Activated CD4-positive, CD25-positive, alpha-beta regulatory T cell treated with anti-CD3 and anti-CD28 coated beads, Interleukin-2, amount 50 U/mL, for 16 hours (primary cell): ENCODE measurements around the gene IFITM10.

Source experiments
- DNase-seq: peaks from one replicate; pipeline ENCODE4 v3.0.0-alpha.2; 2020; ENCODE audit warnings: low read depth, low spot score

IFITM10 gene

DNA sequence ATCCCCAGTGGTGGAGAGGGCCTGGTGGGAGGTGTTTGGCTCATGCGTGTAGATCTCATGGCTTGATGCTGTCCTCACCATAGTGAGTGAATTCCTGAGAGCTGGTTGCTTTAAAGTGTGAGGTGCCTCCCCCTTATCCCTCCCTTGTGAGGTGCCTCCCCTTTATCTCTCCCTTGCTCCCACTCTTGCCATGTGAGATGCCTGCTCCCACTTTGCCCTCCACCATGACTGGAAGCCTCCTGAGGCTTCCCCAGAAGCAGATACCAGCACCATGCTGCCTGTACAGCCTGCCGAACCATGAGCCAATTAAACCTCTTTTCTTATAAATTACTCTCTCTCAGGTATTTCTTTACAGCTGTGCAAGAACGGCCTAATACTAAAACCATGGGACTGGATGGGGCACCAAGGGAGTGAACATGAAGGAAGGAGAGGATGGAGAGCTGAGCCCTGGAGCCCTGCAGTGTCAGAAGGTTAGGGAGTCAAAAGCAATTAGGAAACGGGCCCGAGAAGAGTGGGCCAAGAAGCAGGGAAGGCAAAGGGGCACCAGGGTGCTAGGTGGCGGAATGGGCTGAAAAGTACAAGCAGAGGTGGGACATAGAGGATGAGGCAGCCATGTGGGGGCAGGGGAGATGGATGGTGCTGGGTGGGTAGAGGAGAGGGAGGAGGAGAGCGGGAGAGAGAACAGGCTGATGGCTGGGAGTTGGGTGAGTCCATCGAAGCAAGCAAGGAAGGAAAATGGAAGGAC lies 9.4 kb downstream of the IFITM10 start:
- no peak for DNase-seq

DNA sequence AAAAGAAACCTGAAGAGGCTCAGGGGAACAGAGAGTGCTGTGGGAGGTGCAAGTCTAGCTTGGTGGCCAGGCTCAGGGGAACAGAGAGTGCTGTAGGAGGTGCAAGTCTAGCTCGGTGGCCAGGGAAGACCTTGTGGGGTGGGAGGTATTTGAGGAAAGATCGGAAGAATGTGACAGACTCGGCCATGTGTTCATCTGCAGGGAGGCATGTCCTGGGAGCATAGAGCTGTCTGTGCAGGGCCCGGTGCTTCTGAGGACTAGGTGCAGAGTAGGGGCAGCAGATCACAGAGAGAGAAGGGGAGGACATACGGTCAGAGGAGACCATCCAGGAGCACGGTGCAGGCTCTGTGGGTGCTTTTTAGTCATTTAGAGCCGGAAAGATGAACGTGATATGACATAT lies 10.8 kb downstream of the IFITM10 start:
- DNase-seq: no peak

DNA sequence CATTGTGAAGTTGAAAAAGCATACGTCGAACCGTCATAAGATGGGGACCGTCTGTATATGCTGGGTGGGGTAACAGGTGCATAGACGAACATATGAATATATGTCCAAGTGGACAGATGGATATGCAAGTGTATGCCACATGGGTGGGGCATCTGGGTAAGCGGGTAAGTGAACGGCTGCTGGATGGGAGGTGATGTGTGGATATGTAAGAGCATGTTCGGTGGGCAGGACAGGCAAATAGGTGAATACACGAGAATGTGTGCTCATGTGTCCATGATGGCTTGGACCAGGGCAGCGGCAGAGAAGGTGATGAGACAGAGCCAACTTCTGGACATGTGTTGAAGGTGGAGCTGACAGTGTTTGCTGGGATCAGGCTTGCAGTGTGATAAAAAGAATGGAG lies 12.0 kb downstream of the IFITM10 start:
- DNase-seq: no peak

DNA sequence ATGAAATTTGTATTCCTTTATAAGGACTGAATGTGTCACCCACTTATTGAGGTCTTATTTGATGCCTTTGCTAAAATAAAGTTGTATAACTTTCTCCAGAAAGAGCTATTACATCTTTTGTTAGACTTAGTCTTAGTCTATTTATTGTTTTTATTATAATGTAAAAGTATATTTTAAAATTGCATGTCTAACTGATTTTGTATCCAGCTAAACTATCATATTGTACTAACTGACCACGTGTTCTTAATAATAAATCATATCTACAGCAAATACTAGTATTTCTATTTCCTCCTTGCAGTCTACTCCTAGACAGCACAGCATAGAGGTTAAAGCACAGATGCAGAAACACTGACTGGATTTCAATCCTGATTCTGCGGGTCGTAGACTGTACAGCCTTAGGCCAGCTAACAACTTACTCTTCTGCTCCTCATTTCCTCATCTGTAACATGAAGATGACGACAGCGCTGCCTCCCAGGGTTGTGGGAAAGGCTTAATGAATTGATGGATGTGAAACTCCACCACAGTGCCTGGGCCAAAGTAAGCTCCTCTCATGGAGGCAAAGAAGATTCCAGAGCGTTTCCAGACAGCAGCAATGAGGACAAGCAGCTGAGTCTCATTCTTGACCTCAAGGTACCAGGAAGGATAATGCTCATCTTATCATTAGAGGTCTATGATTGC lies 13.2 kb downstream of the IFITM10 start:
- no peak for DNase-seq

DNA sequence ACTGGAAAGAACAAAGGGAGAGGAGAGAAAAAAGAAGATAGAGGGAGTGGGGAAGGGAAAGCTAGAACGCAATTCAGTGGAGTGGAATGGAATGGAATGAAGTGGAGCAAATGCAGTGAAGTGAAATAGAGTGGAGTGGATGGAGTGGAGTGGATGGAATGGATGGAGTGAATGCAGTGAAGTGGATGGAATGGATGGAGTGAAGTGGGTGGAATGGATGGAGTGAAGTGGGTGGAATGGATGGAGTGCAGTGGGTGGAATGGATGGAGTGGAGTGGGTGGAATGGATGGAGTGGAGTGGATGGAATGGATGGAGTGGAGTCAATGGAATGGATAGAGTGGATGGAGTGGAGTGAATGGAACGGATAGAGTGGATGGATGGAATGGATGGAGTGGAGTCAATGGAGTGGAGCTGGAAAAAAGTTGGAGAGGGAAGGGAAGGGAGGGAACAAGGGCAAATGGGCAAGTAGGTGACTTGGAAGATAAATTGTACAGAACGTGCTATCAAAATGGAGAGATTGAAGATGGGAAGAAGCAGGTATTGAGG lies 13.9 kb downstream of the IFITM10 start:
- DNase-seq: no peak

DNA sequence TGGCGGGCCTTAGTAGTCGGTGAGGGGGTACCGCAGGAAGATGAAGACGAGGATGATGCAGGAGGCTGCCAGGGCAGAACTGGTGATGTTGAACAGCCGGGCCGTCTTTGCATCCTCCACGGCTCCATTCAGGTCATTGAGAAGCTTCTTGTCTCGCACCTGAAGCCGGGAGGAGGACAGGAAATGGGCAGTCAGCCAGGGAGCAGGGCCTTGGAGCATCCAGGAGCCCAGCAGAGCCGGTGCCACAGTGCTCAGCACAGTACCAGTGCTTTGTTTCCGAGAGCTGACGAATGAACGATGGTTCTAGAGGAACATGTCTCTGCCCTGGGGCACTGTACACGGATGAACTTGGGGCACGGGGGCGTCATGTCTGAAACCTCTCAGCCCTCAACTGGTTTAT lies 15.1 kb downstream of the IFITM10 start:
- no peak for DNase-seq

DNA sequence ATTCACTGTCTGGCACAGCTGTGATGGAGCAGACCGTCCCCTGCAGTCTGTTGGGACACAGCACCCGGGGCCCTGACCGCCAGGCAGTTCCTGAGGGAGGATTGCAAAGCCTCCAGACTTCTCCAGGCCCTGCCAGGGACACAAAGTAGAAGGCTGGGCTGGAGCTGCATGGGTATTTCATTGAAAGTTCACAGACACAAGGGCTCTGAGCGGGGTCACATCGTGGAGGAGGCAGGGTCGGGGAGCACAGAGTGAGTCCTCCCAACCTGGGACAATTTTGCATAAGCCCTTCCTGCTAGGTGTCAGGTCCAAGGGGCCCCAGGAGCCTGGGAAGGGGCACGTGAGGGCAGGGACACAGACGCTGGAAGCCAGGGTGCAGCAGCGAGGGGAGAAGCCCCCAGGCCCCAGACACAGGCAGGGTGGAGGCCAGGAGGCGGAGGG lies 15.7 kb downstream of the IFITM10 start:
- DNase-seq: no peak

DNA sequence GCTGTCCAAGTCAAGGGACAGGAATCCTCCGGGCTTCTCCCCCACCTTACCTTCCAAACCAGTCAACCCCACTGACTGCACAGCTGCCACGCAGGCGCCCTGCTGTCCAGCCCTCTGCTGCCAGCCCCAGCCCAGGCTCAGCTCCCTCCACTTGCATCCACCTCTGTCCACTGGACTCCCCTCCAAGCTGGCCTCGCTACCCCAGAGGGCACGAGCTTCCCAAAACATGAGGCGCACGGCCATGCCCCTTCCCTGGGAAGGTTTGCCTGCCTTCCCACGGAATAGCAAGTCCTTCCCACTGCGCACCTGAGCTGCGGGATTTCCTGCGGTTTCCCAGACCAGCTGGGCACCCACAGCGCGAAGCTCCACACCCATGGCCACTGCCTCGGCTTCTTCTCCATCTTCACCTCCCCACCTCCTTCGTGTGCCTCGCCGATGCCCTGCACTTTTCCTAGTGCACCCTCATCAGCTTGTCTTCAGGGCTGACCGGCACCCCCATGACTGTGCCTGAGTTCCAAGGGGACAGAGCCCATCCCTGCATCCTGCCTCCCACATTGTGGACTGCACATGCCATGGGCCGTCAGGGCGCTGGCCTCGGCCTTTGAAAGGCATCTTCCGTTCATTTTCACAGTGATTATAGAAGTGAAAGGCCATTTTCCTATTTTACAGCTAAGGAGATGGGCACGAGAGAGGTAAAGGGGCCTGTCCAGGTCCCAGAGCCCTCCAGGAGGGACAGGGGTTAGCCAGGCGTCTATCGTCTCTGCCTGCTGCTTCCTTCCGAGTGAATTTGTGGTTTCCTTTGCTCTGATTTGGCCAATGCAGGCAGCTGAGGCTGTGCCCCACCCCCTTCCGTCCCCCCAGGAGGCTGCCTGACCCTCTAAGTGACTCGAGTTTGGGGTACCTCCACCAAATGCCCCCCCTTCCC lies 16.4 kb downstream of the IFITM10 start:
- DNase-seq: no peak

DNA sequence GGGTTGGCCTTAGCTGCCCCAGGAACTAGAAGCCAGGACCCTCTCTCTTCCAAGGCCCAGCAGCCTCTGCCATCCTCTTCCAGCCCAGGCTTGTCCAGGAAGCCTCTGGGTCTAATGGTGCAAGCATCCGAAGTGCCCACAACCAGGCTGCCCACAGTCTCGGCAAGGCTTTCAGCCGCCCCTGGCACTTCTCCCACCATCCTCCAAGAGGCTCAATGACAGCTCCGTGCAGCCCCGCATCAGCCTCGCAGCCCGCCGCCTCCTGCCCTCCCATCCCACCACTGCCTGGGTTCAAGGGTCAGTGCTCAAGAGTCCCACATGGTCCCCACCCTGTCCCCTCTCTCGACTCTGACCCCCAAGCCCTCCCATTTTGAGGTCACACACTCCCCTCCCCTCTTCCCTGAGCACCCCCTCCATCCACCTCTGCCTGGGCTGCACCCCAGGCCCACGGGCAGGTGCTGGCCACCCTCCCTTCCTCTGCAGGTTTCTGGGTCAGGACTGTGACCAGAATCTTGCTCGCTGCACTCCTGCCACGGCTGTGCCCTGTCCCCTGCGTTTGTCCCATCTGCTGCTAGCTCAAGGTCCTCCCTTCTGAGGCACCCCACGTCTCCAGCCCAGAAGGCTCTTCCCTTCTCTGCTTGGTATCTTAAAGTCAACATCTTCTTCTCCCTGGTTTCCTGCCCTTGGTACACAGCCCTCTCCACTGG lies 17.2 kb downstream of the IFITM10 start:
- no peak for DNase-seq

DNA sequence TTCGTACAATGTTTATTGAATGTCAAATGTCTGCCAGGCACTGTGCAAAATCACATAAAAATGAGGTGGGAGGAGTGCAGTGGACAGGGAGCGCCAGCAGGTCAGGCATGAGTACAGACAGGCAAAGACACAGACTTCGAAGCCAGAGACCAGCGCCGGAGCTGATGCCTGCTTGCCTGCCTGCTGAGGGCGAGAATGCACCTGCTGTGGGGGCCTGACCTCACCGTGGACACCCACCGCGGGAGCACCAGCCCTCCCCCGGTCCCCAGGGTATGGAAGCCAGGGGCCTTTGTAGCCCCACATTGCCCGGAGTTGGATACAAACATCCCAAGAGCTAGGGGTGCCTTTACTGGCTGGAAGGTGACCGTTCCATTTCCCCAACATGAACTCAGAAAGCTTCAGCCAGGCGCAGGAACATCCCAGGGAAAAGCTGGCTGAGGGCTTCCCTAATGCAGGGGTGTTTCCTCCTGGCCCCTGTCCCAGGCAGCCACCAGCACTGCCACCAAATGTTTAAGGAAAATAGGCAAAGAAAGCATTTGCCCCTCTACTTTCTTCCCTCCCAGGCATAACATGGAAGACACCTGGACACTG lies 17.9 kb downstream of the IFITM10 start:
- no peak for DNase-seq

DNA sequence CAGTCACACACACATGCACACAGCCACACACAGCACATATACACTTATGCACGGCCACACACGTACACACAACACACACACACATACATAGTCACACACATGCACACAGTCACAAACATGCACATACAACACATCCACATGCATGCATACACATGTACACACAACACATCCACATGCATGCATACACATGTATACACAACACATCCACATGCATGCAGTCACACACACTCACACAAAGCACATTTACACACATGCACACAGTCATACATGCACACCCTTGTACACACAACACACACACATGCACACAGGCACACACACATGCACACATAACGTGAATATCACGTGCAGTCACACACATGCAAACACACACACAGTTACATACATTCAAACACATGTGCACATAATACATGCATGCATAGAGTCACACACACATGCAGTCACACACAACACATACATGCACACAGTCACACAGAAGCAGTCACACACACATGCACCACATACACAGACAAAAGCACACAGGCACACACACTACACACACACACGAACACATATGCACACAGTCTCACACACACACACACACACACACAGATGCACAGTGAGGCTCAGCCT lies 18.8 kb downstream of the IFITM10 start:
- no peak for DNase-seq

DNA sequence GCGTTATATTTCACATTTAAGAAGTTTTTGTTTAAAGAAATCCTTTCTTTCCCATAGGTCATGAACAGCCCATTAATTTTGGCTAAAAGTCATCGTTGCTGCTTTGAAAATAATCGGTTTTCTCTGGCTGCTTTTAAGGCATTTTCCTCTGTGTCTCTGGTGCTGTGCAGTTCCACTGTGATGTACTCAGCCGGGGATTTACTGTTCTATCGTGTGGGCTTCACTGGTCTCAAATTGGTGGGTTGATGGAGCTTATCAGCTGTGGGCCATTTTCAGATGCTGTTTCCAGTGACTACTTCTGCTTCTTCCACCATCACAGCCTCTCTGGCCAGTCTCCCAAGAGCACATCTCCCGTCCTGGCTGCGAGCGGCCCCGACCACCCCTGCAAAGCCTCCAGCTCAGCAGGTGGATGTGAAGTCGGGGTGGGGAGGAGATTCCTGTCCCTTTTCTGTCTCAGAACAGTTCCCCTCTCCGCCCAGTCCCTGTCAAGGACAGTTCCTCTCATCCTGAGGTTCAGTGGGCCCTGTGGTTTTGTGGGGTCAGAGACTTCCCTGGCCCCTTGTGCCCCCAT lies 20.3 kb downstream of the IFITM10 start:
- DNase-seq: no peak

DNA sequence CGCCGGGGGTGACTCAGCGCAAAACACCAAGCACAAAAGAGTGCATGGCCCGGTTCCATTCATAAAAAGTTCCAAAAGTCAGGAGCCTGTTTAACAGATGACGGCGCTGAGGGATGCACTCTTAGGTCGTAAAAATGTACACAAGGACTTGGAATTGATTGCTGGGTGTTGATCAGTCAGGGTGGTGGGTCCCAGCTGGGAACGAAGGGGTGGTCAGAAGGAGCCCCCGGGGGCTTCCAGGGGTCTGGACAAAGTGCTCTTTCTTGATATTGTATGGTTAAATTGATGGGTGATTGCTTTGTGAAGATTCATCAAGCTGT lies 20.7 kb downstream of the IFITM10 start:
- DNase-seq: no peak

DNA sequence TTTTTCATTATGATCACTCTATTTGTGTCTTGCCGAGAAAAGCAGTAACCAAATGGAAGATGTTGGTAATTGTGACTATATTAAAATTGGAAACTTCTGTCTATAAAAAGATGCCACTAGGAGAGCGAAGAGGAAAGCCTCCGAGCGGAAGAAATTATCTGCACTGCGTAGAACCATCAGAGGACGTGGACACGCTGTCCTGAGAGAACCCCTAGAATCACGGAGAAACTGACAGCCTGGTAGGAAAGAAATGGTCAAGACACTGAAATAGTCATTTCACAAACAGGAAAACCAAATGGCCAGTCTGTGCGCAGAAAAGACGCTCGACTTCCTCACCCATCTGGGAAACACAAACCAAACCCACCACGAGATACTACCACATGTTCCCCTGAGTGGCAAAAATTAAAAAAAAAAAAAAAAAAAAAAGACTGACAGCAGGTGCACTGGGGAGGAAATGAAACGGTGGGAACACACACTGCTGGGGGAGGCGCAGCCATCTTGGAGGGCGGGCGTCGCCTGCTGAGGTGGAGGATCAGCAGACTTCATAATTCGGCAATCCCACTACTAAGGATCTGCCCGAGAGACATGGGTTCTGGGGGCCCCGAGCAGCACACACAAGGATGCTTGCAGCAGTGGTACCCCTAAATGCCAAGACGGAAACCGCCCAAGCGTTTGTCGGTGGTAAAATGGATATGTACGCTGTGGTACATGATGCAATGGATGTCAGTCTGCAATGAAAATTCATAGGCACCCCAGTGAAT lies 21.3 kb downstream of the IFITM10 start:
- DNase-seq: no peak

DNA sequence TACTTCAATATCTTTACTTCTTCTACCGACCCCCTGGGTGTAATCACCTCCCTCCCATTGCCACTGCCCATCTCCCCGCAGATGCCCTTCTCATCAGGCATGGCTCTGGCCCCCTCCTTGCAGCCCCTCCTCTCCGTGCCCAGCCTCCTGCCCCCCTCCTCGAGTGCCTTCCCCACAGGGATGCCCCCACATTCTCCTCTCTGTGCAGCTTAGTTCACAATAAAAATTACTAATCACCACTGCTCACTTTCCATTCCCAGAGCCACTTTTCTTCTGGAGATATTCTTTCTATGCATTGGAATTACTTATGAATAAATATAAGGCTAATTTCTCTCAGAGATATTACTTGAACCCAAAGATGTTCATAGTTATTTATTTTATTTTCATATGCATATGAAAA lies 22.1 kb downstream of the IFITM10 start:
- no peak for DNase-seq

DNA sequence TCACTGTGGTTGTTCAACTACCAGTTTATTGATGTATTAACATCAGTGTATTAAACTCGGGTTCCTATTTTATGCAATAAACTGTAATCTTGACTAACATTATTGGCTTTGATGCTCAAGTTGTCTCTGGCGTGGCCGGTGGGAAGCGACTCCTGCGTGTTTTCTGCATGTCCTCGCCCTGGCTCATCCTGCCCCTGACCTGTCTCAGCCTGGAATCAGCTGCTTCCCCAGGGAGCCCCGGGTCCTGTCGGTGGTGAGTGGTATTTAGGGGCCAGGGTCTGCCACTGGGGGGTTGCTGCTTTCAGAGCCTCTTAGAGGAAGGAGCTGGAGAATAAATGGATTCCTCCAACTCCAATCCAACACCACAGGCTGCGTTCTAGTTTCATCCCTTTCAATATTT lies 22.5 kb downstream of the IFITM10 start:
- no peak for DNase-seq

DNA sequence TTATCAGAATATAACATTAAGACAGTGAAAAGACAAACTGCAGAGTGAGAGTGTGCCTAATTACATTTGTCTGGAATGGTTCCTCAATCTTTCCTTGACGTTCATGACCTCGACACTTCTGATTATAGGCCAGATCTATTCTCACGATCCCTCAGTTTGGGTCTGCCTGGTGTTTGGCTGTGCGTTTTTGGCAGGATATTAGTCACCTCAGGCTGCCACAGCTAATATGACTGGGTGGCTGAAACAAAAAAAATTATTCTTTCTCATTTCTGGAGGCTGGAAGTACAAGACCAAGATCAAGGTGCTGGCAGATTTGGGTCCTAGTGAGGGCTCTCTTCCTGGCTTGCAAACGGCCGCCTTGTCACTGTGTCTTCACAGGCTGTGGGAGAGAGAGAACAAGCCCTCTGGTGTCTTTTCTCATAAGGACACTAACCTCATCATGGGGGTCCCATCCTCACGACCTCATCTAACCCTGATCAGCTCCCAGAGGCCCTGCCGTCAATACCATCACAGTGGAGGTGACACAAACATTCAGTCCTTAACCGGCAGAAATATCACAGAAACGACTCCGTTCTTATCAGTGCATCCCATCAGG lies 23.2 kb downstream of the IFITM10 start:
- no peak for DNase-seq

DNA sequence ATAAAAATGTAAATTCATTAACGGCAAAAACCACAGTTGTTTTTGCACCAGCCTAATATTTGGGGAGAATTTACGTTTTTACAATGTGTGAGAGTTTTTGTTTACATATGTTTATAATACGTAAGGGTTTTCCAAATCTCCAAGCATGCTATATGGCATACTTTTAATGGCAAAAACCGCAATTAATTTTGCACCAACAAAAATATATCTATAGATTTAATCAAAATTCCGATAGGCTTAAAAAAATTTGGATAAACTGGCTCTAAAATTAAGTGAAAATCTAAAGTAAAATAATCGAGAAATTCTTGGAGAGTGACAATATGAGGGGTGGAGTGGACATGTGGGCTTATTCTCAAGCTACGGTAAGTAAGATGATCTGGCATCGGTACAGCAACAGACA lies 30.6 kb downstream of the IFITM10 start:
- no peak for DNase-seq

DNA sequence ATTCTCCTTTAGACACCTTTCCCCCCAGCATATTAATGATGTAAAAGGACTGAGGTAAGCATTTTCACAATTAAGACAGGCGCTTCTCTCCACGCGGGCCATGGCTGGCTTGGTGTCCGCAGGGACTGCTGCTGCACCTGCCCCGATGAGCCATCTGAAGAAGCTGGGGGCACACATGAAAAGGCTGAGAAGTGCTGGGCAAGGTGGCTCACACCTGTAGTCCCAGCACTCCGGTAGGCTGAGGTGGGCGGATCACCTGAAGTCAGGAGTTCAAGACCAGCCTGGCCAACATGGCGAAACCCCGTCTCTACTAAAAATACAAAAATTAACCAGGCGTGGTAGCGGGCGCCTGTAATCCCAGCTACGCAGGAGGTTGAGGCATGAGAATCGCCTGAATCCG lies 32.1 kb downstream of the IFITM10 start:
- no peak for DNase-seq
